ENCODE results near the gene PARL. TPM values are rescaled to one million over a fixed set of nuclear protein-coding genes. Genes with fewer than 3 reads are reported as not detected.

PARL gene
- total and polyA plus RNA-seq, 2 donors (not counting 1 experiment from before 2014, with no cell fraction given) = 30.2 to 55.9 TPM

GRCh38 chr3:183824761-183825455 lies 59.8 kb downstream of the PARL start:
- Histone ChIP-seq H3K4me3 (replicated peaks in 1 of 4; ENCODE audit: control extremely low read depth in 1 of 4, insufficient read depth in 1 of 4, low read depth in 3 of 4, low read length in 4 of 4) (peak overlapping the region; percentile 50 to 65 (median 62)), H4K20me1 (ENCODE audit: control insufficient read depth, extremely low read depth, insufficient read depth, low read length) (no peaks in the 10 kb centered on the region), H3K4me1 (ENCODE audit: control insufficient read depth, extremely low read depth, insufficient read depth, low read length) (peaks cover 4% of the 10 kb centered on the region), H3K4me2 (ENCODE audit: extremely low read depth, insufficient read depth, low read length) (peak overlapping the region; percentile 79), H2AFZ (ENCODE audit: low read length) (peak overlapping the region; percentile 78), H3K79me2 (ENCODE audit: control insufficient read depth, insufficient read depth, low read length) (no peaks in the 10 kb centered on the region), H3K9me3 (ENCODE audit: control insufficient read depth, insufficient read depth, low read depth, low read length) (no peaks in the 10 kb centered on the region), H3K27me3 (ENCODE audit: control insufficient read depth, insufficient read depth, low read length) (no peaks in the 10 kb centered on the region), H3K36me3 (ENCODE audit: control insufficient read depth, insufficient read depth, low read length) (peaks cover under 1% of the 10 kb centered on the region), H3K9ac (ENCODE audit: insufficient read depth, low read length) (peak overlapping the region; percentile 39), H3K27ac (ENCODE audit: insufficient read depth, low read length) (peak overlapping the region; percentile 13)
- no peak for TF ChIP-seq EZH2 (IDR thresholded peaks at IDR 0.05; ENCODE audit: low read length, missing control alignments)
- TF ChIP-seq, protein P1, sequence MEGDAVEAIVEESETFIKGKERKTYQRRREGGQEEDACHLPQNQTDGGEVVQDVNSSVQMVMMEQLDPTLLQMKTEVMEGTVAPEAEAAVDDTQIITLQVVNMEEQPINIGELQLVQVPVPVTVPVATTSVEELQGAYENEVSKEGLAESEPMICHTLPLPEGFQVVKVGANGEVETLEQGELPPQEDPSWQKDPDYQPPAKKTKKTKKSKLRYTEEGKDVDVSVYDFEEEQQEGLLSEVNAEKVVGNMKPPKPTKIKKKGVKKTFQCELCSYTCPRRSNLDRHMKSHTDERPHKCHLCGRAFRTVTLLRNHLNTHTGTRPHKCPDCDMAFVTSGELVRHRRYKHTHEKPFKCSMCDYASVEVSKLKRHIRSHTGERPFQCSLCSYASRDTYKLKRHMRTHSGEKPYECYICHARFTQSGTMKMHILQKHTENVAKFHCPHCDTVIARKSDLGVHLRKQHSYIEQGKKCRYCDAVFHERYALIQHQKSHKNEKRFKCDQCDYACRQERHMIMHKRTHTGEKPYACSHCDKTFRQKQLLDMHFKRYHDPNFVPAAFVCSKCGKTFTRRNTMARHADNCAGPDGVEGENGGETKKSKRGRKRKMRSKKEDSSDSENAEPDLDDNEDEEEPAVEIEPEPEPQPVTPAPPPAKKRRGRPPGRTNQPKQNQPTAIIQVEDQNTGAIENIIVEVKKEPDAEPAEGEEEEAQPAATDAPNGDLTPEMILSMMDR (conservative IDR thresholded peaks at IDR 0.05 in 1 of 2, IDR thresholded peaks at IDR 0.05 in 1 of 2; ENCODE audit: low read depth in 1 of 2, low read length in 2 of 2) = no peak
- DNase-seq (ENCODE audit: low read depth in 2 of 2) = peak in 1 of 2 donors; percentile 16

- DNase-seq (ENCODE audit: low read depth in 2 of 2) = no peak
- Histone ChIP-seq H3K27me3 (ENCODE audit: control insufficient read depth, insufficient read depth, low read length) (no peaks in the 10 kb centered on the region), H3K9ac (ENCODE audit: insufficient read depth, low read length) (no peak overlapping the region), H4K20me1 (ENCODE audit: control insufficient read depth, extremely low read depth, insufficient read depth, low read length) (no peaks in the 10 kb centered on the region), H3K79me2 (ENCODE audit: control insufficient read depth, insufficient read depth, low read length) (no peaks in the 10 kb centered on the region), H3K9me3 (ENCODE audit: control insufficient read depth, insufficient read depth, low read depth, low read length) (no peaks in the 10 kb centered on the region), H3K4me2 (ENCODE audit: extremely low read depth, insufficient read depth, low read length) (peak overlapping the region; percentile 79), H3K4me3 (replicated peaks in 1 of 4; ENCODE audit: control extremely low read depth in 1 of 4, insufficient read depth in 1 of 4, low read depth in 3 of 4, low read length in 4 of 4) (peak overlapping the region in 3 of 4 experiments; percentile 50 to 65 (median 61)), H3K4me1 (ENCODE audit: control insufficient read depth, extremely low read depth, insufficient read depth, low read length) (peaks cover 4% of the 10 kb centered on the region), H3K27ac (ENCODE audit: insufficient read depth, low read length) (no peak overlapping the region), H3K36me3 (ENCODE audit: control insufficient read depth, insufficient read depth, low read length) (no peaks in the 10 kb centered on the region), H2AFZ (ENCODE audit: low read length) (no peak overlapping the region)
- TF ChIP-seq, protein P1 (conservative IDR thresholded peaks at IDR 0.05 in 1 of 2, IDR thresholded peaks at IDR 0.05 in 1 of 2; ENCODE audit: low read depth in 1 of 2, low read length in 2 of 2) = no peak
- TF ChIP-seq EZH2 (IDR thresholded peaks at IDR 0.05; ENCODE audit: low read length, missing control alignments) = no peak
Observed at GRCh38 chr3:183823963-183824362, 60.7 kb downstream of the PARL start.

- H3K4me2 ChIP-seq (ENCODE audit: extremely low read depth, insufficient read depth, low read length) = no peak overlapping the region
- H3K27me3 ChIP-seq (ENCODE audit: control insufficient read depth, insufficient read depth, low read length) = no peaks in the 10 kb centered on the region
- H3K4me1 ChIP-seq (ENCODE audit: control insufficient read depth, extremely low read depth, insufficient read depth, low read length) = peaks cover 4% of the 10 kb centered on the region
- H3K9ac ChIP-seq (ENCODE audit: insufficient read depth, low read length) = no peak overlapping the region
- H3K36me3 ChIP-seq (ENCODE audit: control insufficient read depth, insufficient read depth, low read length) = no peaks in the 10 kb centered on the region
- DNase-seq (ENCODE audit: low read depth in 2 of 2) = no peak
- H3K79me2 ChIP-seq (ENCODE audit: control insufficient read depth, insufficient read depth, low read length) = no peaks in the 10 kb centered on the region
- TF ChIP-seq, protein P1 (conservative IDR thresholded peaks at IDR 0.05 in 1 of 2, IDR thresholded peaks at IDR 0.05 in 1 of 2; ENCODE audit: low read depth in 1 of 2, low read length in 2 of 2) = no peak
- TF ChIP-seq EZH2 (IDR thresholded peaks at IDR 0.05; ENCODE audit: low read length, missing control alignments) = no peak
- no peak overlapping the region for H3K4me3 ChIP-seq (replicated peaks in 1 of 4; ENCODE audit: control extremely low read depth in 1 of 4, insufficient read depth in 1 of 4, low read depth in 3 of 4, low read length in 4 of 4)
- no peak overlapping the region for H3K27ac ChIP-seq (ENCODE audit: insufficient read depth, low read length)
- no peak overlapping the region for H2AFZ ChIP-seq (ENCODE audit: low read length)
- H3K9me3 ChIP-seq (ENCODE audit: control insufficient read depth, insufficient read depth, low read depth, low read length) = no peaks in the 10 kb centered on the region
- H4K20me1 ChIP-seq (ENCODE audit: control insufficient read depth, extremely low read depth, insufficient read depth, low read length) = no peaks in the 10 kb centered on the region
Observed at GRCh38 chr3:183822631-183823030, 62.0 kb downstream of the PARL start.
